Stimulated activated CD4-positive, alpha-beta T cell treated with anti-CD3 and anti-CD28 coated beads, Interleukin-12 subunit alpha, Interleukin-12 subunit beta, amount 100 ng/mL, for 48 hours (primary cell): ENCODE measurements around the gene SUGCT.

Source experiments
- DNase-seq, 3 donors: peaks; one replicate each; pipeline ENCODE4 v3.0.0-alpha.2; 2020; ENCODE audit warnings: low read depth in 2 of 3, low spot score in 1 of 3

The SUGCT gene

DNA sequence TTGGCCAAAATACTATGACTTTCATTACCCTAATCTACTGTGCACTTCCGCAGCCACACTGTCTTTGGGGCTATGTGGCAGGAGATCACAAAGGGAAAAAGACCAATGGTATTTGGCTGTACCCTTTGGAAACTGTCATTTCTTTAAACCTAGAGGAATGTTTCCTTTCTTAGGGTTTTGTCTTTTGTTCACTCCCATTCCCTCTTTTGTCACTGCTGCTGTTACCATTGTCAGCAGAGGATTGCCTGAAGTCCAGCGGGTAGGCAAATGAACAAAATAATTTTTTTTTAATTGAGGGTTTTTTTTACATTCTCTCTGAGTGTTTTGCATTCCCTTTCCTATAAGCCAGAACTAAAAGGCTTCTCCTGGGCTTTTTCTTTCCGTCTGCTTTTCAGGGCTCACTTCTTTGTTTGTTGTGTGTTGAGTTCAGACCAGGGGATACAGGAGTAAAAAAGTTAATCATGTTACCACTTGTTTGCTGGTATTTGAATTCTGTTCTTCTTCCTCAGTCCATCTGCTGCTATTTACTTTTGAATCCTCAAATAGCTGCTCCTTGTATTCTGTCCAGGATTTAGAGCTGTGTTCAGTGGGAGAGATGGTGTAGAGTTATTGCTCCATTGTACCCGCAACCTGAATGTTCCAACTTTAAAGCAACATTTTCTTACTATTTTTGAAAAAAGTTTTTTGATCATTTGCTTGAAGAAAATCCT is 374.6 kb downstream of the SUGCT start:
- no peak for DNase-seq

DNA sequence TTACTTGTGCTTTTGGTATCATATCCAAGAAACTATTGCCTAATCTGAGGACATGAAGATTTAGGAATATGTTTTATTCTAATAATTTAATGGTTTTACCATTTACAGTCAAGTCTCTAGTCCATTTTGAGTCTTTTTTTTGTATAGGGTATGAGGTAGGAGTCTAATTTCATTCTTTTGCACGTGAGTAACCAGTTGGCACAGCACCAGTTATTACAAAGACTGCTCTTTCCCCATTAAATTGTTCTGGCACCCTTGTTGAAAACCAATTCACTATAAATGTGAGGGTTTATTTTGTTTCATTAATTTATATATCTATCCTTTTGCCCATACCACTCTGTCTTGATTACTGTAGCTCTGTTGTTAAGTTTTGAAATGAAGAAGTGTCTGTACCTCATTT is 381.6 kb downstream of the SUGCT start:
- DNase-seq: no peak

DNA sequence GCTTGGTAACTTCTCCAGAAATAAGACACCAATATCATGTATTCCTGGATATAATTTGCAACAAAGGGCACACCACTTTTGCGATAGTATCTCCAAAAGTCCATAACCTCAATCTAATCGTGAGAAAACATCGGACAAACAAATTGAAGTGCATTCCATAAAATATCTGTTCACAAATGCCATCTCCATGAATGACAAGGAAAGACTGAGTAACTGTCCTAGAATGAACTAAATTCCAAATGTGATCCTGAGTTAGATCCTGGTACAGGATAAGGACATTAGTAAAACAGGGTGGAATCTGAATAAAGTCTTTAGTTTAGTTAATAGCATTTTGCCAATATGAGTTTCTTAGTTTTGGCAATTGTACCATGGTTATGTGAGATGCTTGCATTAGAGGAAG is 384.2 kb downstream of the SUGCT start:
- DNase-seq: no peak

DNA sequence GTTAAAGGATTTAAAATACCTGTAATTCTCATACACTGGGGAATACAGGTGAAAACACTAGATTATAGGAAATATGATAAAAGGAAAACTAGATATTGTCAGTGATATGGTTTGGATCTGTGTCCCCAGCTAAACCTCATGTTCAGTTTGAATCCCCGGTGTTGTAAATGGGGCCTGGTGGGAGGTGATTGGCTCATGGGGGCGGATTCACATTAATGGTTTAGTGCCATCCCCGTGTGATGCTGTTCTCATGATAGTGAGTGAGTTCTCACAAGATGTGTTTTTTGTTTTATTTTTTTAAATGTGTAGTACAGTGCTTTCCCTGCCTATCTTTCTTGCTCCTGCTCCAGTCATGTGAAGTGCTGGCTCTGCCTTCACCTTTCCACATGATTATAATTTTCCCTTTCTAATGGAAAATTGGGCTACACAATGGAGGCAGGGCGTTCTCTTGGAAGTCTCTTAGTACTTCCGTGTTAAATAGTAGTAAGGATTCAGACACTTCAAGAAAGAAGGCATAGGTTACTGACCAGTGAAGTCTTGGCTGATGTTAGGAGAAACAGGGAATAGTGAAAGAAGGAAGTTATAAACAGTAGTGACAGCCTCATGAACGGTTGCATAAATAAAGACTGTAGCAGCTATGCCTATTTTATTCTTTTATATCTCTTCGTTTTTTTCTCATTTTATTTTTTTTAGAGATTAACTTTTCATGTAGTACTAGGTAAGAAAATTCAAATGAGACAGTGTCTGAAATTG is 386.4 kb downstream of the SUGCT start:
- no peak for DNase-seq

DNA sequence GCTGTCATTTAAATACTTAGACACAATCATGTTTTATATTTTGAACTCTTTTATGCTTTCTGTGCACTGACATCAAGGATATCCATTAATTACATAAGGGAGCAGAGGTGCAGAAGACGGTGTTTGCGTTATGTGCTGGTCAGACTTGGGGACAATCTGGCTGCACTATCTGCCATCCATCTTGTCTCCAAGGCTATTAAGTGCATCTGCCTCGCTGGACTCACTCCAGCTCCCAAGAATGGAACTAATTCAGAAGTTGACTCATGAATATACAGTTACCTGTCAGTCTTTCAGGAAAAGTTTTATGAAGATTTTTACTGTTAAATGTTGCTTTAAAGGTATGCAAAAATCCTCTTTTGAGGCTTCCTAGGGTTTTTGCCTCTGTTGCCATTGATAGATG is 391.0 kb downstream of the SUGCT start:
- DNase-seq: no peak

DNA sequence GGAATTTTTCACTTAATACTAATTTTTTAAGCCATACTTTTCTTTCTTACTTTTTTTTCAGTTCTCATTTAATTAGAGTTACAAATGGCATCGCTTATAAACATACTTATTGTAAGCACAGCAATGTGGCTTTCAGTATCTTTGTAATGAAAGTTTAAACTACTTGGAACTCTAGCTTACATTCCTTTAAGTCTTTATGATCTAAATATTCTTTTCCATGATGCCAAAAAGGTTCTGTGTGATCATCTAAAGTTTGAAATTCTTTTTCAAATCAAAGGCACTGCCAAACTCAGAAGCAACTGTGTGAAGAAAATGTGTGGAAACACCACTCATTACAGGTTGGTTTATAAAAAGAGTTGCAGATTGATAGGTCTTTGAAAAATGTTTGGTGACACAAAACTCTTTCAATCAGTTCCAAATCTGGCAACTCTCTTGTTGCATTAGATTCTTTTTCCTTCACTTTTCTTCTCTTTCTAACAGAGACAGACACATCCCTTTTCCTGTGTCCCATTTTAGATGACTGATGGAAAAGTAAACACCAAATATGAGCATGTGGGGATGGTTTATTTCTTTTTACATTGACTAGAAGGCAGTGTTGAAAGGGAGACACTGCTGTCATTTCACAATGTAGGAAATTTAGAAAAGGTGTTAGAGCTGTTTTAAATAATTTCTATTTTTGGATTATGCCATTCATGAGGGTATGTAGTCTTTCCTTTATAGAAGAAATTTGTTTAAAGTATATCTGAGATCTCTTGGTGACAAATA is 392.3 kb downstream of the SUGCT start:
- no peak for DNase-seq

DNA sequence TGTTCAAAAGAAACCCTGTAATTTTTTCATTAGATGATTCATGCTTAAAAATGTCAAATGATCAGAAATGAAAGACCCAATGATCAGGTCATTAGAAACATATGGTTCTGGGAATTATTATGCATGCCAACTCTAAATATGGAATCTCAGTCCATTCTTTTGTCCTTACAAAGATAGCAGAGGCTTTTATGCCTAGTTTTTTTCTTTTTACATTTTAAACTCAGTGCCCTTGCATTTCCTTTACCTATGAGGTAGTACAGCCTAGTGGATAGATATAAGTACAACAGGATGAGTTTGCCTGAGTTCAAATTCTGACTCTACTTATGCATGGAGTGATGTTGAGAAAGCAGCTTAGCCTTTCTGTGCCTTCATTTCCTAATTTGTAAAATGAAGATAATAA is 392.9 kb downstream of the SUGCT start:
- no peak for DNase-seq

DNA sequence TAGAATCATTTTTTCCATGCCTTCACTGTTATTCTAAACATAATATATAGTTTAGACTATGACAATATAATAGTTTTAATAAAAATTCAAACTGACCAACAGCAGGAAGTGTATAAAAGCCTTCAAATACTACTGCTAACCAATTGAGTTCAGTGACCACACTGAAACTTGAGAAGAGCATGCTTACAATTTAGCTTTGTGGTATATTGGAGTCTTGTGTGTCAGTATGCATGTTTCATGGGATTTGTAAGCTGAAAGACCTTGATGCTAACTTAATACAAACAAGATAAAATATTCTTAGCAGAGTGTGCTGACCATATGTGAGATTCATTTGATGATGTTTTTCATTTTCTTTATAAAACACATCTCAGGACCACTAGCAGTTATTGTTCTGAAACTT is 395.5 kb downstream of the SUGCT start:
- no peak for DNase-seq

DNA sequence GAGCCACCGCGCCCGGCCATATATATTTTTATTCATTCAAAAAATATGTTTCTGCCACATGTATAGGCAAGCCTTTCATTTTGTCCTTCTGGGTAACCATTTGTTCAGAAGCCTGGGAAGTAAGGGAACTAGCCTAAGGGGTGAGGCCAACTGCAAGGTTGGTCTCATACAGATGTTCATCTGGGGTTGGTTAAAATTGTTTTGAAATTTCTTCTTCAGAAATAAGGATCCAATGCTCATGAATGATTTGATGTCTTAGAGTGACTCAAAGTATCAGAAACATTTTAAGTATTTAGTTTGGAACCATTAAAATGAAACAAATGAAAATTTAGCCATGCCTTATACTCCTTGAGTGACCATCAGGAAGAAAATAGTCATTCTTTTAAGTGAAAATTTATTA is 397.2 kb downstream of the SUGCT start:
- no peak for DNase-seq

DNA sequence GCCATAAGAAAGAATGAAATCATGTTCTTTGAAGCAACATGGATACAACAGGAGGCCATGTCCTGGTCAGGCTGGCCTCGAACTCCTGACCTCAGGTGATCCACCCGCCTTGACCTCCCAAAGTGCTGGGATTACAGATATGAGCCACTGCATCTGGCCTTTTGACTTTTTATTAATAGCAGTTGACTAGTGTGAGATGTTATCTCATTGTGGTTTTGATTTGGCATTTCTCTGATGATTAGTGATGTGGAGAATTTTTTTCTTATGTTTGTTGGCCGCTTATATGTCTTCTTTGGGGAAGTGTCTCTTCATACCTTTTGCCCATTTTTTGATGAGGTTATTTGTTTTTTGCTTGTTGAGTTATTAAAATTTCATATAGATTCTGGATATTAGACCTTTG is 400.9 kb downstream of the SUGCT start:
- DNase-seq: no peak

DNA sequence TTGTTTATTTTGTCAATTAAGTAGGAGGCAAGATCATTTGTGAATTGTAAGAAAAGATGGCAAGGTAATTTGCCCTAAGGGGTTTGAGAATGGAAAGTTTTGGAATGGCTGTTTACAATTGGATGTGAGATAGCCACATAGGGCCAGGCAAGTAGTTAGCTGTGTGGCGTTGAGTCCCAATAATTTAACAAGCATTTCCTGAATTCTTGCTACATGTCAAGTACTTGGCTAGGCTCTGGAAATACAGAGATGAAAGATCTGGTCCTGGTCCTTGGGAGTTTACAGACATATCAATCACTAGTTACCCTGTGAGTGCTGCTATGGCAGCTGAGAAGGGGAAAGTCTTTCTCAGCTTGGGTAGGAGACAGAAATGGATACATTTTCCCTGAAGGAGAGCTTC is 401.6 kb downstream of the SUGCT start:
- DNase-seq: no peak

DNA sequence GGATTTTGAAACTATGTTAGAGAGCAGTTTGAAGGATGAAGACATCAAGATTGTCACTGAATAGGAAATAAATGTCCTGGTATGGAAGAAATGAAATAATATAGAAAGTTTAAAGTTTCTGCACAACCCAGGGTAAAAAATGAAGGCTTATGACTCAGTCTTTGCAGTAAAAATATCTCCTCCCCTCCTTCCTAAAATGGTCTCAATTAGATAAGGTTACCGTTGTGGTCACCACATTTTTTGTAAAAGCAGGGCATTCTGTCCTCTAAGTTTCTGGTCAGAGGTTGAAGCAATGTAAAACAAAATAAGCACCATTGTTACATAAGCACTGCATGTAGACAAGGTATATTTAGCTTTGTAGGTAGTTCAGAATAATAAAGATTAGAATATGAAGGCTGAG is 403.5 kb downstream of the SUGCT start:
- DNase-seq: no peak

DNA sequence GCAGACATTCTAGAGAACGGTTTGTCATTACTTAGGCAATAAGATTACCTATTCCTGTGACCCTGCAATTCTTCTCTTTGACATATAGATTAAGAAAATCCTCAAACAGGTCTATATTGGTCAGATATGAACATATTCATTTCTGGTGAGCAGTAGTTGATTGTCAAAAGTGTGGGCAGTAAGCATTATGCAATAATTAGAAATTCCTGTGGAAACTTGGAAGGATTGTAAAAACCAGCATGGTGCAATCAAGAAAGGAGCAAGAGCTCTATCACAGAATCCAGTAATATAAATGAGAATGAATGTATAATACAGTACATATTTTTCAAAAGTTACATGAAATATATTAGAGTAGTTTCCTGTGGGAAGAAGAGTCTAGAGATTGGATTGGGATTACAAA is 406.5 kb downstream of the SUGCT start:
- no peak for DNase-seq

DNA sequence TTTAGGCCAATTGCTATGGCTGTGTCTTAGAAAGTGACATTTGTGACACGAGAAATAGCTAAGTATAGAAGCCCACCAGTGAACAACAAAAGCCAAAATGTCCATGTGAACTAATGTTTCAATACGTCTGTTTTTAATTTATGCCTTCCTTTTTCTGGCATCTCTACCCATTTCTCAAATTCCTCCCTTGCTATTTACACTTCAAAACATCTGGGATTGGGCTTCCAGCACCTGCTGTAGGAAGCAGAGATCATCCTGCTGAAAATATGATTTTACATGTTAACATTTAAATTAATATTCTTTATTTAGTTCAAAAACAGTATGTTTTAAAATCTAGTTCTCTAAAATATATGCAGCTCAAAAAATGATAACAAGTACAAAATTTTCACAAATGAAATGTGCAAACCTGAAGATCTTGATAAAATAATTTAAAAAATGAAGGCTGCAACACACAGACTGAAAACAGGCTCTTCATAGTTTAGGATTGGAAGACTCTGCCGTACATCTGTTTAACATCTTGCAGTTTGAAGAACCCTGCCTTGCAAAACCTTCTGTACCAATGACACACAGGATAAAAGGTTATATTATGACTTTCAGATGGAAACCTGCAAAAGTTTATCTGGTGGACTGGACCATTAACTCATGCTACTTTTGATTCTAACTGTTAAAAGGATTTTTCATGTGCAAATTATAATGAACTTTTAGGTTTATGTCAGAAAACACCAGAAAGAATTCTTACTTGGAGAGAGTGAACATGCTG is 408.4 kb downstream of the SUGCT start:
- DNase-seq: no peak

DNA sequence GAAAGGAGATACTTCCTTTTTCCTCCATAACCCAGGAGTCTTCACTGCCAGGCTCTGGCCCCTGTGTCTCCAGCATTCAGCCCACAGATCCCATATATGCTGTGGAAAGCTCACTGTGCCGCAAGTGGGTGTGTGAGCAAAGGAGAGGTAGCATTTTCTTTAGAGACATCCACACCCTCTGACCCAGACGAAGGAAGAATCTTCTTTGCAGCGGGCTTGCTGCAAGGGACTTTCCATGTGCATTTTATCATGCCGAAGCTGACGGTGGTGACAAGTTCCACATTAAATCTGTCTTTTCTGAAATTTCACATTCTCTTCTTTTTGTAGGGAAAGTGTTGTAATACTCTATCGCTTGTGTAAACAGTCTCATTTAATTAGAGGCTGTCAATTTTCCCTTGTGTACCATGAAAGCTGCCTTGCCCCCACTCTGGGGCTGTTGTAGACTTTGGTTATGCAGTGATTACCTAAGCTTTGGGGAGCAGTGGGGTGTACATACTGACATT is 409.5 kb downstream of the SUGCT start:
- no peak for DNase-seq

DNA sequence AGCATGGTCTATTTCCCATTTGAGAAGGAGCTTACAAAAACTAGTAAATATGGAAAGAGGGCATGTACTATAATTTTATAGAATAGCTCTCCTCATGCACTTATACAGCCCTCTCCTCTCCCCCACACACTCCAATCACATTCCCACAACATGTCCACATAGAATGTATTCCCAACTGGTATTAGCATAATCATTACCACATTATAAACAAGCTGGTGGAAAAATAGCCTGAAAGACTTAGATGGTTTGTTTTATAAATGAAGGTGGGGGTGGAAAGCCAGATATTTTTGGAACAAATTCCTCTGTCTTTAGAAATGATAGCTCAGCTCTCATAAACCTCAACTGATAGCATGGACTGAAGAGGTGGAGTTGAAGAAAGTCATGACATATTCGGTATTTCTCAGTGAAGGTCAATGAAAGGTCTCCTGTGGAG is 410.1 kb downstream of the SUGCT start:
- DNase-seq: no peak

DNA sequence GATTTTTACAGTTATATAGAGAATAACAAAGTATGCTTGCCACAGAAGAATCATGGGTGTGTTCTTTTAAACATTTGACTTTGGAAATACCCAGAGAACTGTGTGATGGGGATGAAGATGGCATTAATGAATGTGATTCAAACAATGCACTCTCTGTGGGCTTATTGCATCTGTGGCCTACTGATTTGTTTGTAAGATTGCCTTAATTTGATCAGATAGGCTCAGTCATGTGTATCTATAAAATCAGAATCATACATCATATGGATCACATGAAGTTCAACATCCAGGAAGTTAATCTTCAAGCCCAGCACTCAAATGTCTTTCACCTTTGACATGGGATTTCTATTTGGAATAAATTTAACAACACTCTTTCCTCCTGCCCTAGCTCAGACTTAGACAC is 410.9 kb downstream of the SUGCT start:
- no peak for DNase-seq

DNA sequence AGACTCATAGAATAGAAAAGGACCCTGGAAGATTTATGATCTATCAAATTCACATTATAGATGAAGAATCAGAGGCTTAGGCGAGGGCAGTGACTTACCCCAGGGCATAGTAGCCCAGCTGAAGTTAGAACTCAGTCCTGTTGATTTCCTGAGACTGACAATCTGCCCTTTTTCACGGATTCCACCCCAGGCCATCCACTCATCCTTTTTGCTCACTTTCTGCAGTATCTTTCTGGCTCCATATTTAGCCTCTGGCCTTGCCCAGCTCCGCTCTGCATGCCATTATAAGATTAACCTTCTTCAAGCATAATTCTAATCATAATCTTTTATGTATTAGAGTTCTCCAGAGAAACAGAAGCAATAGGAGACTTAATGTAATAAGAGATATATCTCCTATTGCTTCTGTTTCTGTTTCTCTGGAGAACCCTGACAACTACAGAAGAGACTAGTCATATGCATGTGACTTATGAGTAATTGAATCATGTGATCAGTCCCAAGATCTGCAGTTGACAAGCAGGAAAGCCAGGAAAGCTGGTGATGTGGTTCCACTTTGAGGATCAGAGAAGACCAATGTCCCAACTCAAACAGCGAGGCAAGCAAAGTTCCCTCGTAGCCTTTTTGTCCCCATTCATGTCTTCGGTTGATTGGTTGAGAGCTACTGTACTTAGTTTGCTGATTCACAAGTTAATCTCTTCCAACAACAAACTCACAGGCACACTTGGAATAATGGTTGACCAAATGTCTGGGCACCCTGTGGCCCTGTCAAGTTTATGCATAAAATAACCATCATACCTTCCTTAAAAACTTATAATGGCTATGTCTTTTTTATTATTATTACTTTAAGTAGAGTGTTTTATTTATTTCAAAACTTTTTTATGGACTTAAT is 412.1 kb downstream of the SUGCT start:
- DNase-seq: no peak

DNA sequence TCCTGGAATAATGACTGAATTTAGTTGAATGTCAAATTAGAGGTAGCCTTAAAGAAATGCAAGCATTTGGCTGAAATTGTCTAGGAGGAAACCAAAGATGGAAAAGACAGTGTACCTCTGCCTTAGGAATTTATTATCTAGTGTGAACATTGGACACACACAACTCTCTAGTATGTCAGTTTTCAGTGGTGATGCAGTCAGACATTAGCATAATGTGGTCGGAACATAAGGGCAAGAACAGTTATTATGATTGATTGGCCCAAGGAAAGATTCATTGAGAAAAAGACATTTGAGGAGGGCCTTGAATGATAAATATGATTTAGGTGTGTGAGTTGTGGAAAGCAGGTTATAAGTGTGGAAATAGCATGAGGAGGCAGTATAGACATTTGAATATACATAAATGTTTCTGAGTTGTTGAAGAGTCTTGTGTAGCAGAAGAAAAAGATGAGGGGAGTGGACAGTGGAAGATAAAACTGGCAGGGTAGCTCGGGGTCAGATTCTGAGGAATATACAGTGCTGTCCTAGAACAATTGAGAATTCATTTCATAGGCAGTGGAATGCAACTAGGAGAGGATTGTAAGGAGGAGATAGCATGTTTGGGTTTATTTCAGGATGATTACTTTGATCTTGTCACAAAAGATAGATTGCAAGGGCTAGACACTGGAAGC is 414.7 kb downstream of the SUGCT start:
- DNase-seq: no peak
